HepG2 (cell line): ENCODE data around the gene SPPL3.

Source experiments
- EZH2 ChIP-seq: conservative IDR thresholded peaks from 2 replicates; pipeline ENCODE4 v1.6.1; 2012; ENCODE audit warnings: mild to moderate bottlenecking, low read depth, low read length, moderate library complexity
- ZNF432 ChIP-seq: sonication (generic); formaldehyde crosslinking; IDR thresholded peaks from 2 replicates; pipeline ENCODE4 v1.5.0; 2020; ENCODE audit warnings: missing genetic modification reagents, mild to moderate bottlenecking, borderline replicate concordance
- TF ChIP-seq, protein P1 (sequence below): sonication (generic); formaldehyde crosslinking; IDR thresholded peaks from 2 replicates; pipeline ENCODE4 v1.5.0; 2020; ENCODE audit warnings: mild to moderate bottlenecking, missing genetic modification reagents, moderate library complexity

DNA sequence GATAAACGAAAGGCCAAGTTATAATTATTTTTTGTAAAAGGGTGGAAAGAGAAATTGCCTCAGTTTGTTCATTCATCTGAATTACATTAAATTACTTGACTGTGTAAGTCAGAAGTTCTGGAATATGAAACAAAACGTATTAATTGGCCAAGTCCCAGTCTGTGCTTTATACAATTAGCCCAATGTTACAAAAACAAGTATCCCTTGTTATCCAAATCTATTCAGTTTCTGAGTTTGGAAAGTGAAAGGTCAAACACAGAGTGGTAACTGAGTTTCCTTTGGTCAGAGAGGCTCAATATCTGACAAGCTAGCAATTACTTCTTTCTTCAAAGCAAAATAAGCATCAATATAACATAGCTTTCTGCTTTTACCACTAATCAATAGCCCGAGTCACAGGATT lies 62.6 kb downstream of the SPPL3 start:
- TF ChIP-seq EZH2 (no peak), ZNF432 (CRISPR knock-in tag) (no peak)
- TF ChIP-seq, protein P1, sequence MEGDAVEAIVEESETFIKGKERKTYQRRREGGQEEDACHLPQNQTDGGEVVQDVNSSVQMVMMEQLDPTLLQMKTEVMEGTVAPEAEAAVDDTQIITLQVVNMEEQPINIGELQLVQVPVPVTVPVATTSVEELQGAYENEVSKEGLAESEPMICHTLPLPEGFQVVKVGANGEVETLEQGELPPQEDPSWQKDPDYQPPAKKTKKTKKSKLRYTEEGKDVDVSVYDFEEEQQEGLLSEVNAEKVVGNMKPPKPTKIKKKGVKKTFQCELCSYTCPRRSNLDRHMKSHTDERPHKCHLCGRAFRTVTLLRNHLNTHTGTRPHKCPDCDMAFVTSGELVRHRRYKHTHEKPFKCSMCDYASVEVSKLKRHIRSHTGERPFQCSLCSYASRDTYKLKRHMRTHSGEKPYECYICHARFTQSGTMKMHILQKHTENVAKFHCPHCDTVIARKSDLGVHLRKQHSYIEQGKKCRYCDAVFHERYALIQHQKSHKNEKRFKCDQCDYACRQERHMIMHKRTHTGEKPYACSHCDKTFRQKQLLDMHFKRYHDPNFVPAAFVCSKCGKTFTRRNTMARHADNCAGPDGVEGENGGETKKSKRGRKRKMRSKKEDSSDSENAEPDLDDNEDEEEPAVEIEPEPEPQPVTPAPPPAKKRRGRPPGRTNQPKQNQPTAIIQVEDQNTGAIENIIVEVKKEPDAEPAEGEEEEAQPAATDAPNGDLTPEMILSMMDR (CRISPR knock-in tag) = no peak
